Measurements from ENCODE around the gene DAGLA.
A peak's percentile ranks its signal among the peaks of the same experiment; 100 is the strongest.
"Not testable (repeated sequence)": the region's sequence is repeated elsewhere in the genome, so short reads cannot be mapped to it uniquely, and the experiment has no call there.

DAGLA gene

DNA sequence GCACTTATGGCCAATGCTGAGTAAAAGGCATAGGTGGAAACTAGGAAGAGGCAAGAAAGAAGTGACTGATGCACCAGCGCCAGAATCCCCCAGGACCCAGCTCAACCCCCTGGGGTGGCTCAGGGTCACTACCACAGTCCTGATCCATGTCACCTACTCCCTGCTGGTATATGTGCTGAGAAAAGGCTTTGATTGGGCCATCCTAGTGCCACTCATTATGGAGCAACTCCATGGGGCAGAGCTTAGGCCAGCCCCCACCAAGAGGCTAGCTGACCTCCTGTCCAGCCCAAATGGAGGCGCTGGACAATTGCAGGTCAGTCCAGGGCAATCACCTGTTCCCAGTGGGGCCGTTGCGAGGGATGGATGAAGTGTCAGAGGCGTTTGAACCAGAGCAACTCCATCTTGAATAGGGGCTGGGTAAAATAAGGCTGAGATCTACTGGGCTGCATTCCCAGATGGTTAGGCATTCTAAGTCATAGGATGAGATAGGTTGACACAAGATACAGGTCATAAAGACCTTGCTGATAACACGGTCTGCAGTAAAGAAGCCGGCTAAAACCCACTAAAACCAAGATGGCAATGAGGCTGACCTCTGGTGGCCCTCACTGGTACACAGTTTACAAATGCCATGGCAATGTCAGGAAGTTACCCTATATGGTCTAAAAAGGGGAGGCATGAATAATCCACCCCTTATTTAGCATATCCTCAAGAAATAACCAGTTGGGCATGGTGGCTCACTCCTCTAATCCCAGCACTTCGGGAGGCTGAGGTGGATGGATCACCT is 20.6 kb upstream of the DAGLA start:
- peak in 2 of 10 donors; percentile 16 to 55 for DNase-seq
- intact Hi-C loops (cut with DNase I), result no loop called here

DNA sequence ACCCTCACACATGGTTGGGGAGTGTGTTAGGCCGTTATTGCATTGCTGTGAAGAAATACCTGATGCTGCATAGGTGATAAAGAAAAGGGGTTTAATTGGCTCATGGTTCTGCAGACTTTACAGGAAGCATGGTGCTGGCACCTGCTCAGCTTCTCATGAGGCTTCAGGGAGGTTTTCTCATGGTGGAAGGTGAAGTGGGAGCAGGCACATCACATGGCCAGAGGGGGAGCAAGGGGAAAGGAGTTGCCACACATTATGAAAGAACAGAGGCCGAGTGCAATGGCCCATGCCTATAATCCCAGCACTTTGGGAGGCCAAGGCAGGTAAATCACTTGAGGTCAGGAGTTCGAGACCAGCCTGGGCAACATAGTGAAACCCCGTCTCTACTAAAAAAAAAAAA is 19.2 kb upstream of the DAGLA start:
- intact Hi-C loops (cut with DNase I), result not testable (repeated sequence)

DNA sequence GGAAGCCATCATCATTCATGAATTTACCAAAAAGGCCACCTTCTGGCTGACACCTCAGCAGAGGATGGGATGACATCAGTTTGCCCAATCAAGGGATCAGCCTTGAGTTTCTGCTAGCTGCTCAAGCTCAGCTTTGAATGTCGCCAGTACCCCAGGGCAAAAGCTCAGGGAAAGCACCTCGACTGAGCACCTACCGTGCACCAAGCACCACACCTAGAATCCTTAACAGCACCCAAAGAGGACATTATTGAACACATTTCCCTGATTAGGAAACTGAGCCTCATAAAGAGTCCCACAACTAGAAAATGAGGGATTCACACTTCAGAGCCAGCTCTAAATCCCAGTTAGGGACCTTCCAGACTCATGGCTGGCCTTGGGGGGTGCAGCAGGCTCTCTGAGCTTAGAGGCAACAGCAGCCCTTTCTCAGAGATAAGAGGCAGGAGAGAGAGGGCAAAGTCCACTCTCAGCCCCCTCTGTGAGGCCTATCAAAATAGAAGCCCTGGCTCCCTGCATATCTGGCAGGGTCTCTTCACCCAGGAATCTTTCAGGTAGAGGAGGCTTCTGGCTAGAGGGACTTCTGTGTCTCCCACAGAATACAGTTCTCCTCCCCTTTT is 13.4 kb upstream of the DAGLA start:
- intact Hi-C loops (cut with DNase I), result loop anchor here (5.0 kb wide), 1 partner anchor 406 kb away; no protein-coding TSS in a partner anchor
- DNase-seq, result peak in 1 of 10 donors; percentile 40

More for the DNA sequence above, 19.2 kb upstream of the DAGLA start:
- DNase-seq, result peak in 2 of 10 donors; percentile 17 to 42

DNA sequence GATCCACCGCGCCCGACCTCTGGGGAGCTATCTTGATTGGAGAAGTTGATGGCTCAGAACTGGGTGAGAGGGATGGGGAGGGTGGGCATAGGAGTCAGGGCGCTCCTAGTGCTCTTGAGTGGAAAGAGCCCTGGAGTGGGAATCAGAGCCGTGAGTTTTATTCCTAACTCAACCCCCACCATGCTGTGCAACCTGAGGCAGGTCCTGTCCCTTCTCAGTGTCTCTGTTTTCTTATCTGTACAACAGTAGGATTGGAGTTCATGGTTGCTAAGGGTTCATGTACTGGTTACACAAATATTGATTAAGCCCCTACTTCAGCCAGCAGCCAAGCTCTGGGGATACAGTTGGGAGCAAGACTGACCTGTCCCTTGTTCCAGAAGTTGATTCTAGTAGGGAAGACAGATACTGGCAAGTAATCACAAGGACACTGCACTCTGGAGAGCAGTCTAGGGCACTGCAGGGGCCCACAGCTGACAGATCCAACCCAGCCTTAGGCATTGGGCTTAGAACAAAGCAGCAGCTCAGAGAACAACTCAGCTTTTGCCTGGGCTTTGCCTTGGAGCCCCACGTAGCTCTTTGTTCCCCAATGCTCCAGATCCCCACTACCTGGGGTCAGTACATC is 12.4 kb upstream of the DAGLA start:
- intact Hi-C loops (cut with DNase I), result loop anchor here (5.0 kb wide), 1 partner anchor 405 kb away; no protein-coding TSS in a partner anchor
- DNase-seq, result peak in 1 of 10 donors; percentile 10

DNA sequence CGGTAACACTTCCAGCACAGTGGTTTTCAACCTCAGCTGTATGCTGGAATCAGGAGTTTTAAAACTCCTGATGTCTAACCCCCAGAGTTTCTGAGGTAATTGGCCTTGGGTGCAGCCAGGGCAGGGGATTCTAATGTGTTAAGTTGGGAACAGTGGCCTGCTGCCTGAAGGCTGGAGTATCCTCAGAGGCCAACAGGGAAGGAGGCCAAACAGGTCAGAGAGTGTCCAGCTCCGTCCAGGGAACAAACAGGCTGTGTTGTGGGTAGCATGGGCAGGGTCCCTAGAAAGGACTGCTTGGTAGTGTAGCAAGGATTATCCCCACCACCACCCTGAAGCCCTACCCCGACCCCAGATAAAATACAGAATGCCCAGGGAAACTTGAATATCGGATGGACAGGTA is 10.8 kb upstream of the DAGLA start:
- intact Hi-C loops (cut with DNase I), result loop anchor here (5.0 kb wide), 1 partner anchor 403 kb away; no protein-coding TSS in a partner anchor
- DNase-seq, result peak in 2 of 10 donors; percentile 32 to 60

DNA sequence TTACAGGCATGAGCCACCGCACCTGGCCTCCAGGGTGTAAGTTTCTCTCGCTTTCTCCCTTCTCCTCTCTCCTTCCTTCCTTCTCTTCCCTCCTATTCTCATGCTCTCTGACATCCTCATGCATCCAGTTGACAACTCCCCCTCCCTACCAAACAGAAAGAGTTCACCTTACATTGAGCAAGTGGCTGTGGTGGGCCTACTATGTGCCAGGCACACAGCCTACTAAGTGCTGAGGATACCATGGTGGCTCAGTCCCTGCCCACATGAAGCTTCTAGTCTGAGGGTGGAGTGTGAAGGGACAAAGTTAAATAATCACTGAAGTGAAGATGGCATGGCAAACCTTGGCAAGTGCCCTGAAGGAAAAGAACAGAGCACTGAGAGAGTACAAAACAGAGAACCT is 9.6 kb upstream of the DAGLA start:
- intact Hi-C loops (cut with DNase I), result no loop called here
- peak in 1 of 10 donors; percentile 1 for DNase-seq

DNA sequence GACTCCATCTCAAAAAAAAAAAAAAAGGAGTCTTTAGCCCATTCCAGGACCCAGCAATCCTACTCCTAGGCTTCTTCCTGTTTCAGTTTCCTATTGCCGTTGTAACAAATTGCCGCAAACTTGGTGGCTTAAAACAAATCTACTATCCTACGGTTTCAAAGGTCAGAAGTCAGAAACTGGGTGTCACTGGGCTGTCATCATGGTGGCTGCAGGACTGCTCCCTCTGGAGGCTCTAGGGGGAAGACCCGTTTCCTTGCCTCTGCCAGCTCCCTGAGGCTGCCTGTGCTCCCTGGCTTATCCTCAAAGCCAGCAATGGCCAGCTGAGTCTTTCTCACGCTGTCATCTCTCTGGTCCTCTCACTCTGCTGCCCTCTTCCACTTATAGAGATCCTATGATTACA is 8.7 kb upstream of the DAGLA start:
- peak in 2 of 10 donors; percentile 5 to 47 for DNase-seq
- intact Hi-C loops (cut with DNase I), result no loop called here

DNA sequence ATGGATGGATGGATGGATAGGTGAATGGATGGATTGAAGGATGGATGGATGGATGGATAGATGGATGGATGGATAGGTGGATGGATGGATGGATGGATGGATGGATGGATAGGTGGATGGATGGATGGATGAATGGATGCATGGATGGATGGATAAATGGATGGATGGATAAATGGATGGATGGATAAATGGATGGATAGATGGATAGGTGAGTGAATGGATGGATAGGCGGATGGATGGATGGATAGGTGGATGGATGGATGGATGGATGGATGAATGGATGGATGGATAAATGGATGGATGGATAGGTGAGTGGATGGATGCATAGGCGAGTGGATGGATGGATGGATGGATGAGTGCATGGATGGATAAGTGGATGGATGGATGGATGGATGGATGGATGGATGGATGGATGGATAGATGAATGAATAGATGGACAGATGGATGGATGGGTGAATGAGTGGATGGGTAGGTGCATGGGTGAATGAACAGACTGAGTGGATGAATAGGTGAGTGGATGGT is 6.2 kb upstream of the DAGLA start:
- DNase-seq; intact Hi-C loops (cut with DNase I): not testable (repeated sequence)

DNA sequence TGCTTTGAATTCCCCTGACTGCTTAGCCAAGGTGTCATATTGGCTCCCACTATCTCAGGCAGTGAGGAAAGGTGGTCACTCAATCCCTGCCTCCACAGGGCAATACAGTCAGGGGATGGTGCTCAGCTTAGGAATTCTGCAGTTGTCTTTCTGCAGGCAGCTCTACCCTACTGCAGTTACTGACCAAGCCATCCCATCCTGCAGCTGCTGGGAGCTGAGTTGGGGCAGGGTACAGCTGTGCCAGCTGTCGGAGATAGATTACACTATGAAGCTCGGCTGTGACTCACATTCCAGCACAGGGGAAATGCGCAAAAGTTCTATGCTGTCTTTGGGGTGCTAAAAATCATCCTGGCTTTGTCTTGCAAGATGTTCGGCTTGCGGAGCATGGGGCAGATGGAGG is 4.4 kb upstream of the DAGLA start:
- peak in 2 of 10 donors; percentile 56 to 67 for DNase-seq
- intact Hi-C loops (cut with DNase I), result no loop called here

DNA sequence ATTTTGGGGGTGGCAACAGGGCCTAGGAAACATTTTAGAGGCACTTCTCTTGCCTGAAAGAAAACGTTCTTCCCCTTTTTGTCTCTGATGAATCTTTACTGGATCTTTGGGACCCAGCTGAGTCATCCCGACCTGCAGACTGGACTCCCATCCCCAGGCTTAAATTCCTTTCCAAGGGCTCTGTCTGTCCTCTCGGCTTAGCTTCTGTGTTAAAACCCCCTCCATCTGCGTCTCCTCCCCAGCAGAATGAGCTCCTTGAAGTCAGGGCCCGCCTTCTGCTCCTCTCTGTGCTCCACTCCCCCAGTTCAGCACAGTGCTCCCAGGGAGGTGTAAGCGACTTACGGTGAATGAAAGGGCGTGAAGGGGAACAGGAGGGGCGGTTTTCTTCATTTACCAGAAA is 895 bp upstream of the DAGLA start:
- DNase-seq, result peak in 1 of 10 donors; percentile 23
- intact Hi-C loops (cut with DNase I), result no loop called here

DNA sequence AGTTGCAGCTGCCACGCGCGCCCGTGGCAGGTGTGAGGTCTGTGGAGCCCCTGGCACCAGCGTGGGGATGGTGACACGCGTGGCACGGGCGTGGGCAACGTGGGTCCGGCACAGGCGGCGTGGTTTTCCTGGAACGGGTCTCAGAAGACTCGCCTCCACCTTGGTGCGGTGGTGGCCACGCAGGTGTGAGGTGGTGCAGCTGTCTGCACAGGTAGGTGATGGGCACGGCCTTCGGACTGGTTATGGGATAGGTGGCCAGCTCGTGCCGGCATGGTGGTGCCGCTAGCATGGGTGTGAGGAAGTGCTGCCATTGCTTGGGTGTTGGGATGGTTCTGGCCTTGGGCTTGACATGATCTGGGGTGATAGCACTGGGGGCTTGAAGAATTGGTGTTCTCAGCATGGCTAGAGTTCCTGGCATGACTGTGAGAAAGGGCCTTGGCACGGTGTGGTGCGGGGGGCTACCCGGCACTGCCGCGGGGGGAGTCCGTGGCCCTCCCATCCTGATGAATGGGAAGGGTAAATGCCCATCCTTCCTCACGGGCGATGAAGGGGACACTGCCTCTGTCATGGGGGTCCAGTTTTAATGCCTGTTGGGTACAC is 531 bp downstream of the DAGLA start:
- intact Hi-C loops (cut with DNase I), result loop anchor here (1.0 kb wide), 1 partner anchor 53 kb away; no protein-coding TSS in a partner anchor
- peak in 2 of 10 donors; percentile 65 to 83 for DNase-seq

DNA sequence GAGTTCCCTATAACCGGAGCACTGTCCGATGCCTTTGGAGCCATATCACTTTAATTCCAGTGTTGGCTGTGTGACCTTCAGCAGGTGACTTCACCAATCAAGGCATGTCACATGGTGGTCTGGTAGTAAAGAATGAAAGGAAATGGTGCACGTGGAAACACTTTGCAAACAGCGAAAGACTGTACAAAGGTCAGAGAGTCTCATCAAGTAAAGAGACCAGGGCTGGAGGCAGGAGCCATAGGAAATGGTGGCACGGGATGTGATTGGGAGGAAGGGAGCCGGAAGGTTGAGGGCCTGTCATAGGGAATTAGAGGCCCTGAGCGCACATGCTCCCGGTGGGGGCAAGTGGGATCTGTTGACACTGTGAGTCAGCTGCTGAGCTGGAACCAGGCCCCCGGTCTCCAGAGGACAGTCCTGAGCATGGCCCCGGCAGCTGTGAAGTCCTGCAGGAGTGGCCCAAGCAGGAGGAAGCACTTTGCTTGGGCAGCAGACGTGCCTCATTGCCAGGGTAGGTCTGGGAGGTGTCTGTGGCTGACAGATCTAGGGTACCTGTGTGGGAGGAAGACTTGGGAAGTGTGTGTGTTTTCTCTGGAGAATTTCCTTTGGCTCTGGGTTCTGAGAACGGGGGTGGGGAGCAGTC is 2.0 kb downstream of the DAGLA start:
- DNase-seq, result peak in 2 of 10 donors; percentile 70 to 80
- intact Hi-C loops (cut with DNase I), result no loop called here

DNA sequence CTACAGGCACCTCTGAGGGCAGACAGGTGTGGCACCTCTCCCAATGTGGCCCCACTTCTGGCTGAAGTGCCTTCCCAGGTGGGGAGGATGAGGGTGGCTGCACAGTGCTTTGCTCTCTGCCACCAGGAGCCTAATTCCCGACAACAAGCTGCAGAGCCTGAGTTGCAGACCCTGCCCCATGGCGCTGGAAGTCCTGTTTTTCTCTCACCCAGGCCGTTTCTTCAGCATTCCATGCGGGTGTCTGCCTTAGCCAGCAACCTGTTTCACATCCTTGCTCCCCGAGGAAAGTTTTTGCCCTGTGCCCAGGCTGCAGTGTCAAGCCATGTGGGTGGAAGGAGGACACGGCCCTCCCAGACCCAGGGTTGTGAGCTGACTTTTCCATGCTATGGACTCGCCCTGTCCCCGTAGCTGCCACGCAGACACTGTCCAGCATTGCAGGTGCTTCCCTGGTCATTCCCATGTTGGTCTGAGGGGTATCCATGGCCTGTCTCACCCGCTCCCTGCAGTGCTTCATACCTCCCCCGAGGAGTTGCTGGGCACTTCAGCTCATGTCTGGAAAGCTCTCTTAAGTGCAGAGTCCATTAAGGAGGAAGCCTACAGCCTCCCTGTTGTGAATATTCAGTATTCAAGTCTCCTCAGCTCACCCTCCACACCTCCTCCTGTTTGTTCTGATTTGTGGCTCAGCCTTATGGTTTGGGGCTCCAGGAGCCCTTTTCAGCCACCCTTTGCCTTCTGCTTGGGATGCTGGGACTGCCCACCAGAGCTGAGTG is 2.9 kb downstream of the DAGLA start:
- intact Hi-C loops (cut with DNase I), result no loop called here
- DNase-seq, result peak in 2 of 10 donors; percentile 58 to 68

DNA sequence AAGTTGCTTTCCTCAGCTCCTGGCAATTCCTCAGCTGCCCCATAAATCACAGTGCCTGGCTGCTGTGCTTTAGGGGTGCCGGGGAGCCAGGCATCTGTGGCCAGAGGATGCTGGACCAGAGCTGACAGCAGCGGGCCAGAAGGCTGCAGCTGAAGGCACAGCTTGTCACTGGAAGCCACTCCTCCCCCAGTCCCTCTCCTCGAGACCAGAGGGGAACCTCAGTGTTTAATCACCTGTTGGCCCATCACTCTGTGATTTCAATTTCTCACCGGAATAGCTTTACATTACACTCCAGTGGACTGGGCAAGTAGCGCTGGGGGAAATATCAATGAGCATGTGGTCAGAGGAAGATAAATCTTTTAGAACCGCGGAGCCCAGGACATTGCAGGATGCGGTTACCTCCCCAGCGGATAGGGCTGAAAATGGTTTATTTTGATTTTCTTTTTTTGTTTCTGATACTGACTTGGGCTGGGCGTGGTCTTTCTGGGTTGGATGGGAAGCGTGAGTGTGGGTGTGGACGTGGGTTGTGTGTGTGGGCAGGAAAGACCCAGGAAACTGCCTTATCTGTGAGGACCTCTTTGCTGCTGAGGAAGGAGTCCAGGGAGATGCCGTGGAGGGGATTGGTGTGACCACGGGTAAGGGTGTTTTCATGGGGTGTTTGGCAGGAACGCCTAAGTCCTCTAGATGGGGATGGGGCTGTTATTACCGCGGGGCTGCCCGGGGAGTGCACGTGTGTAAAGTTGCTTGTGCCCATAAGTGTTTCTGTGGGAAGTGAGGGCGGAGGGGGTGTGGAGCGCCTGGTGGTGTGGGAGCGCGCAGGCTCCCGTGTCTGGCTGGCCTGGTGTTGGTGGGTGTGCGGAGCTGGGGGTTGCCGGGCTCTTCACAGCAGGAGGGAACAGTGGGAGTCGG is 4.0 kb downstream of the DAGLA start:
- intact Hi-C loops (cut with DNase I), result no loop called here

DNA sequence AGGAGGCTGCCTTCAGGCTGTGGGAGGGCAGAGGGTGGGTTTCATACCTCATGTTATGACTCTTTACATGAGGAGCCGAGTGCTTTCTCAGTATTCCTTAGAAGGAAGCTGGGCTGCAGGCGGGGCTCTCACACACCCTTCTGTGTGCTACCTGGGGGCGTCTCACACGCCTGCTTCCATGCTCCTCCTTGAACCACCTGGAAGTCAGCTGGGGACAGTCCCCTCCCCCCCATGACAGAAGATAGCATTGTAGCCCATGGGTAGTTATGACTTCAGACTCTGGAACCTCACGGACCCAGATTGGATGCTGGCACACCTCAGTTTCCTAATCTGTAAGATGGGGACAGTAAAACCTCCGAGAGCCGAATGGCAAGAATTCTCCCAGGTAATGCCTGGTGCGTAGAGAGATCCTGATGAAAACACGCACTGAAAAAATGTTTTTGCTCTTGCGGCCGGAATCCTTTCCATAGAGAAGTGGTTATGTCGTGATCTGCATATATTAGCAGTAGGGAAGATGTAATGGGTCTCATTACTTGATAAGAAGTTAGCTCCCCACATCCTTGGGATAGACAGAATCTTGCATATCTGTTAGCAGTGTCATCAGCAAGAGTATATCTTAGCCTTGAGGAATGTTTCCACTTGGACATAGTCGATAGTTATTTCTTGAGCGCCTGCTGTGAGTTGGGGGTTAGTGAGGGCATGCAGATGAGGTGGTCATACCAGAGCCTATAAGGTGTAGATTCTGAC is 4.9 kb downstream of the DAGLA start:
- no peak for DNase-seq
- intact Hi-C loops (cut with DNase I), result no loop called here

More for the DNA sequence above, 4.0 kb downstream of the DAGLA start:
- DNase-seq, result peak in 2 of 10 donors; percentile 59 to 72

DNA sequence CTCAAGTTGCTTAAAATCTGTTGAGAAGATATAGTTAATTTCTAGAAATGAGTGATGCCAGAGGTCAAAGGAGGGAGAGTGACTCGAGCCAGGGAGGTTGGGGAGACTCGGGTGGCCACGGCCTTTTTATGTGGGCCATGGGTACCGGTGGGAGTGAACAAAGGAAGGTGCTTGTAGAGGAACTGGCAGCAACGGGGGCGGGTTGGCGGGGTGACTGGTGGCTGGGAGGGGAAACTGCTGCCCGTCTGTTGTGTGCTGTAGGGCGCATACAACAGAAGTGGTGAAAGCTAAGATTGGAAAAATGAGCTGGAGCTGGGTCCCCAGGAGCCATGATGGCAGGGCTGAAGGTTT is 5.4 kb downstream of the DAGLA start:
- peak in 2 of 10 donors; percentile 23 to 31 for DNase-seq
- intact Hi-C loops (cut with DNase I), result no loop called here

DNA sequence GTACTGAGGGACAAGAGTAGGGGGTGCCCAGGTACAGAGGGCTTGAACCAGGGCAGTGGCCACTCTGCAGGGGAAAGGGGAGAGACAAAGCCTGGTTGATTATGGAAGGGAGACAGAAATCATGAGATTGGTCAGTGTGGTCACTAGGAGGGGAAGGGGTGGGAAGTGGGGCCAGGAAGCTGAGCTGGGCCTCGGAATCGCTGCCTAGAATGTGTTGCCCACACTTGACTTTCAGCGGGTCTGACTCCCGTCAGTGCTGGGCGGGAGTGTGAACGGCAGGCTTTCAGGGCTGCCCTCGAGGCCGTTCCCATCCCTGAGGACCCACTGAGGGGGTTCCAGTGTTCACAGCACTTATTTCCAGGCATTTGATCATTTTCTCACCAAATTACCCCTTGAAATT is 5.9 kb downstream of the DAGLA start:
- peak in 2 of 10 donors; percentile 37 to 53 for DNase-seq
- intact Hi-C loops (cut with DNase I), result no loop called here

DNA sequence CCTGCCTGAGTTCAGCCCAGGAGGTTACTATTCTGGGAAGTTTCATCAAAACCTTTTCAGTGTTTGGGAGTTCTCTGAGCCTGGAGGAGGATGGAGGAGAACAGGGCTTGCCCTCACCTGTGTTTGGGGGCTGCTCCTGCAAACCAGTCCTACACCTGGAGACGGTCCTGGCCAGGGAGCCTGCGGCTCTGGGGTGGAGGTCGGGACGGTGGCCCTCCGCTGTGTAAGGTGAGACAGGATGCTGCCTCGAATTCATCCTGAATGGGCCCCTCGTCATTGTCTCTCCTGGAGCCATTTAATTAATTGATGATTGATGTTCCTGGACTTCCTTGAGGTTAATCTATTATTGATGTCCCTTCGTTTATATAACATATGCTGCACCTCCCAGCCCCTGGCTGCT is 6.3 kb downstream of the DAGLA start:
- DNase-seq, result peak in 2 of 10 donors; percentile 21 to 70
- intact Hi-C loops (cut with DNase I), result no loop called here

All from posterior cingulate gyrus (tissue), 11 donors.